Activated effector memory CD4-positive, alpha-beta T cell treated with anti-CD3 and anti-CD28 coated beads, Interleukin-2, amount 50 U/mL, for 16 hours (primary cell): ENCODE data around the gene MAP1S.

Experiments used
- DNase-seq: peaks from one replicate; pipeline ENCODE4 v3.0.0-alpha.2; 2020

MAP1S gene

GRCh38 chr19:17741456-17741855 is 22.2 kb downstream of the MAP1S start:
- no peak for DNase-seq

GRCh38 chr19:17743874-17744580 is 24.7 kb downstream of the MAP1S start:
- no peak for DNase-seq

- peak; percentile 98 for DNase-seq
Observed at GRCh38 chr19:17747205-17748098, 28.2 kb downstream of the MAP1S start.

GRCh38 chr19:17748884-17749638 is 29.8 kb downstream of the MAP1S start:
- DNase-seq = no peak

- peak; percentile 69 for DNase-seq
Observed at GRCh38 chr19:17749912-17750317, 30.6 kb downstream of the MAP1S start.

GRCh38 chr19:17751103-17751911 is 32.0 kb downstream of the MAP1S start, which contains the start of gene FCHO1:
FCHO1 (plus strand) TSS chr19:17751477; CDS start chr19:17755165, 3,688 bp downstream.
- peak; percentile 94 for DNase-seq

GRCh38 chr19:17751912-17752273 is 32.6 kb downstream of the MAP1S start:
- no peak for DNase-seq

- DNase-seq = no peak
Observed at GRCh38 chr19:17752865-17753639, 33.8 kb downstream of the MAP1S start.

- no peak for DNase-seq
Observed at GRCh38 chr19:17753976-17754375, 34.7 kb downstream of the MAP1S start.

GRCh38 chr19:17754634-17755442 is 35.6 kb downstream of the MAP1S start:
- DNase-seq = no peak

- no peak for DNase-seq
Observed at GRCh38 chr19:17755443-17755890, 36.2 kb downstream of the MAP1S start.

GRCh38 chr19:17755977-17756670 is 36.8 kb downstream of the MAP1S start:
- peak; percentile 80 for DNase-seq

- no peak for DNase-seq
Observed at GRCh38 chr19:17757125-17757524, 37.8 kb downstream of the MAP1S start.

GRCh38 chr19:17758515-17758914 is 39.2 kb downstream of the MAP1S start:
- DNase-seq = no peak

- no peak for DNase-seq
Observed at GRCh38 chr19:17761148-17761547, 41.9 kb downstream of the MAP1S start.

- DNase-seq = no peak
Observed at GRCh38 chr19:17762505-17763229, 43.4 kb downstream of the MAP1S start.

- no peak for DNase-seq
Observed at GRCh38 chr19:17764348-17764747, 45.1 kb downstream of the MAP1S start.

- DNase-seq = no peak
Observed at GRCh38 chr19:17765069-17765618, 45.9 kb downstream of the MAP1S start.
